ENCODE measurements around the gene CCDC180. TPM values are rescaled to one million over a fixed set of nuclear protein-coding genes. Genes with fewer than 3 reads are reported as not detected.

Gene CCDC180
- total RNA-seq, 2 experiments from 2014 or later, result 4.6 to 5.3 TPM

- Mint-ChIP-seq H3K36me3 (peaks cover 25% of the 10 kb centered on the region), H3K27ac (no peak overlapping the region), H3K4me1 (peaks cover 8% of the 10 kb centered on the region), H3K9me3 (ENCODE audit: low read depth) (peaks cover 16% of the 10 kb centered on the region), H3K4me3 (no peak overlapping the region), H3K27me3 (peaks cover 7% of the 10 kb centered on the region)
- CTCF ChIA-PET, result interaction anchor here (0.6 to 1.5 kb wide), 2 partner anchors 19 to 827 kb away, joined by 3 to 4 read pairs; no protein-coding TSS in a partner anchor
- no peak for DNase-seq
- peak; percentile 55 for ATAC-seq
These were observed 7.5 kb upstream of the CCDC180 start for GRCh38 chr9:97299809-97300414.

- H3K36me3 Mint-ChIP-seq, result peaks cover 19% of the 10 kb centered on the region
- no peak overlapping the region for H3K4me3 Mint-ChIP-seq
- DNase-seq, result no peak
- H3K4me1 Mint-ChIP-seq, result peaks cover 8% of the 10 kb centered on the region
- H3K27ac Mint-ChIP-seq, result no peak overlapping the region
- peaks cover 16% of the 10 kb centered on the region for H3K9me3 Mint-ChIP-seq (ENCODE audit: low read depth)
- ATAC-seq, result no peak
- CTCF ChIA-PET, result interaction anchor here (1.5 kb wide), 1 partner anchor 18 kb away, joined by 4 read pairs; no protein-coding TSS in a partner anchor
- H3K27me3 Mint-ChIP-seq, result peaks cover 8% of the 10 kb centered on the region
These were observed 6.9 kb upstream of the CCDC180 start for GRCh38 chr9:97300586-97300985.

- Mint-ChIP-seq H3K36me3 (peaks cover 20% of the 10 kb centered on the region), H3K27ac (no peak overlapping the region), H3K27me3 (peaks cover 18% of the 10 kb centered on the region), H3K4me3 (no peak overlapping the region), H3K4me1 (peaks cover 8% of the 10 kb centered on the region), H3K9me3 (ENCODE audit: low read depth) (peaks cover 16% of the 10 kb centered on the region)
- DNase-seq (no peak), ATAC-seq (no peak)
- CTCF ChIA-PET, result no interaction called here
These were observed 5.5 kb upstream of the CCDC180 start for GRCh38 chr9:97301974-97302373.

- CTCF ChIA-PET, result no interaction called here
- peaks cover 6% of the 10 kb centered on the region for H3K9me3 Mint-ChIP-seq (ENCODE audit: low read depth)
These were observed 2.9 kb upstream of the CCDC180 start for GRCh38 chr9:97304586-97304985.

GRCh38 chr9:97305501-97306298 lies 1.8 kb upstream of the CCDC180 start:
- no peak overlapping the region for H3K4me3 Mint-ChIP-seq
- peaks cover 6% of the 10 kb centered on the region for H3K9me3 Mint-ChIP-seq (ENCODE audit: low read depth)
- CTCF ChIA-PET, result no interaction called here
- no peak for DNase-seq
- peaks cover 14% of the 10 kb centered on the region for H3K27me3 Mint-ChIP-seq
- H3K36me3 Mint-ChIP-seq, result peaks cover 10% of the 10 kb centered on the region
- no peak for ATAC-seq
- H3K4me1 Mint-ChIP-seq, result no peaks in the 10 kb centered on the region
- no peak overlapping the region for H3K27ac Mint-ChIP-seq

More at GRCh38 chr9:97304586-97304985, 2.9 kb upstream of the CCDC180 start:
- Mint-ChIP-seq H3K27ac (no peak overlapping the region), H3K4me3 (no peak overlapping the region), H3K27me3 (peaks cover 14% of the 10 kb centered on the region), H3K4me1 (peaks cover 6% of the 10 kb centered on the region), H3K36me3 (peaks cover 10% of the 10 kb centered on the region)
- no peak for DNase-seq
- ATAC-seq, result no peak

GRCh38 chr9:97307091-97307490 lies 368 bp upstream of the CCDC180 start:
- peaks cover 11% of the 10 kb centered on the region for H3K27me3 Mint-ChIP-seq
- H3K27ac Mint-ChIP-seq, result no peak overlapping the region
- CTCF ChIA-PET, result no interaction called here
- peaks cover 4% of the 10 kb centered on the region for H3K9me3 Mint-ChIP-seq (ENCODE audit: low read depth)
- DNase-seq (no peak), ATAC-seq (no peak)
- H3K4me3 Mint-ChIP-seq, result no peak overlapping the region
- H3K36me3 Mint-ChIP-seq, result peaks cover 2% of the 10 kb centered on the region
- no peaks in the 10 kb centered on the region for H3K4me1 Mint-ChIP-seq

- peaks cover 11% of the 10 kb centered on the region for H3K27me3 Mint-ChIP-seq
- DNase-seq (no peak), ATAC-seq (no peak)
- H3K36me3 Mint-ChIP-seq, result peaks cover 1% of the 10 kb centered on the region
- H3K4me3 Mint-ChIP-seq, result no peak overlapping the region
- H3K27ac Mint-ChIP-seq, result no peak overlapping the region
- CTCF ChIA-PET, result interaction anchor here (1.6 kb wide), 1 partner anchor 77 kb away, joined by 3 read pairs; no protein-coding TSS in a partner anchor
- H3K9me3 Mint-ChIP-seq (ENCODE audit: low read depth), result peaks cover 3% of the 10 kb centered on the region
- peaks cover 10% of the 10 kb centered on the region for H3K4me1 Mint-ChIP-seq
These were observed 1.8 kb downstream of the CCDC180 start for GRCh38 chr9:97309260-97309659.

- no peak overlapping the region for H3K27ac Mint-ChIP-seq
- DNase-seq (no peak), ATAC-seq (no peak)
- peaks cover 11% of the 10 kb centered on the region for H3K27me3 Mint-ChIP-seq
- H3K9me3 Mint-ChIP-seq (ENCODE audit: low read depth), result no peaks in the 10 kb centered on the region
- CTCF ChIA-PET, result interaction anchor here (1.6 kb wide), 1 partner anchor 76 kb away, joined by 3 read pairs; no protein-coding TSS in a partner anchor
- peaks cover 1% of the 10 kb centered on the region for H3K36me3 Mint-ChIP-seq
- no peak overlapping the region for H3K4me3 Mint-ChIP-seq
- peaks cover 10% of the 10 kb centered on the region for H3K4me1 Mint-ChIP-seq
These were observed 2.6 kb downstream of the CCDC180 start for GRCh38 chr9:97310023-97310422.

GRCh38 chr9:97310896-97311295 lies 3.4 kb downstream of the CCDC180 start:
- no peaks in the 10 kb centered on the region for H3K9me3 Mint-ChIP-seq (ENCODE audit: low read depth)
- H3K27me3 Mint-ChIP-seq, result peaks cover 7% of the 10 kb centered on the region
- H3K36me3 Mint-ChIP-seq, result peaks cover 2% of the 10 kb centered on the region
- CTCF ChIA-PET, result no interaction called here
- no peak overlapping the region for H3K4me3 Mint-ChIP-seq
- ATAC-seq (no peak), DNase-seq (no peak)
- no peak overlapping the region for H3K27ac Mint-ChIP-seq
- H3K4me1 Mint-ChIP-seq, result peaks cover 10% of the 10 kb centered on the region

- no peak overlapping the region for H3K4me3 Mint-ChIP-seq
These were observed 4.5 kb downstream of the CCDC180 start for GRCh38 chr9:97311798-97312500.

GRCh38 chr9:97312556-97312955 lies 5.1 kb downstream of the CCDC180 start:
- H3K27ac Mint-ChIP-seq, result no peak overlapping the region
- CTCF ChIA-PET, result no interaction called here
- H3K4me1 Mint-ChIP-seq, result peaks cover 10% of the 10 kb centered on the region
- no peak overlapping the region for H3K4me3 Mint-ChIP-seq
- H3K27me3 Mint-ChIP-seq, result no peaks in the 10 kb centered on the region
- ATAC-seq, result no peak
- no peaks in the 10 kb centered on the region for H3K9me3 Mint-ChIP-seq (ENCODE audit: low read depth)
- peaks cover 2% of the 10 kb centered on the region for H3K36me3 Mint-ChIP-seq
- no peak for DNase-seq

More at GRCh38 chr9:97311798-97312500, 4.5 kb downstream of the CCDC180 start:
- Mint-ChIP-seq H3K9me3 (ENCODE audit: low read depth) (no peaks in the 10 kb centered on the region), H3K36me3 (peaks cover 2% of the 10 kb centered on the region), H3K27ac (no peak overlapping the region), H3K27me3 (peaks cover under 1% of the 10 kb centered on the region), H3K4me1 (peaks cover 10% of the 10 kb centered on the region)
- DNase-seq (no peak), ATAC-seq (no peak)
- CTCF ChIA-PET, result no interaction called here

GRCh38 chr9:97313243-97313642 lies 5.8 kb downstream of the CCDC180 start:
- ATAC-seq (no peak), DNase-seq (no peak)
- Mint-ChIP-seq H3K9me3 (ENCODE audit: low read depth) (no peaks in the 10 kb centered on the region), H3K27ac (no peak overlapping the region), H3K27me3 (no peaks in the 10 kb centered on the region), H3K4me3 (no peak overlapping the region), H3K4me1 (peaks cover 10% of the 10 kb centered on the region), H3K36me3 (peaks cover 2% of the 10 kb centered on the region)
- CTCF ChIA-PET, result no interaction called here

- Mint-ChIP-seq H3K36me3 (peaks cover 2% of the 10 kb centered on the region), H3K4me1 (peaks cover 12% of the 10 kb centered on the region), H3K9me3 (ENCODE audit: low read depth) (no peaks in the 10 kb centered on the region), H3K27me3 (no peaks in the 10 kb centered on the region), H3K4me3 (no peak overlapping the region), H3K27ac (no peak overlapping the region)
- DNase-seq (no peak), ATAC-seq (no peak)
- CTCF ChIA-PET, result no interaction called here
These were observed 6.3 kb downstream of the CCDC180 start for GRCh38 chr9:97313746-97314145.
